ENCODE measurements around the gene ENDOD1.

The ENDOD1 gene

DNA sequence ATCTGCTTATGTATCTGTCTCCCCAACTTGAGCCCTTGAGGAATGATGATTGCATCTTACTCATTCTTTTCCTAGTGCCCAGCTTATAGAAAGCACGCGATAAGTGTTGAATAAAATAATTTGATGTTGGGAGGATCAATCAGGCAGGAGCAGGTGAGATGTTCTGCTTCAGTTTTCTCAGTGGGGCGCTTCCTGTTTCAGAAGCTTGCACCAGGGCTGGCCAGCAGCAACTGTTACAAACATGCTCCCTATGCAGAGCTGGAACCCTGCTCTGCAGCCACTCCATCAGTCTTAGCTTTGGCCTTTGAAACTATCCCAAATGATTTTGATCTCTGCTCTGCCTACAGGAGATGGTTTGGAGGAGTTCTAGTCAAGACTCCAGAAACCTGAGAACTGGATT is 3.9 kb downstream of the ENDOD1 start:
- H3K4me3 ChIP-seq (ENCODE audit: low read depth, low read length), result no peak overlapping the region
- TF ChIP-seq CTCF (IDR thresholded peaks at IDR 0.05; ENCODE audit: low read depth, low read length), result no peak
- H3K36me3 ChIP-seq, result no peaks in the 10 kb centered on the region
- H3K27me3 ChIP-seq (ENCODE audit: insufficient read depth, low read depth, severe bottlenecking), result no peaks in the 10 kb centered on the region
- DNase-seq, result no peak
- H3K9me3 ChIP-seq (ENCODE audit: severe bottlenecking), result no peaks in the 10 kb centered on the region
- H3K27ac ChIP-seq, result no peak overlapping the region

DNA sequence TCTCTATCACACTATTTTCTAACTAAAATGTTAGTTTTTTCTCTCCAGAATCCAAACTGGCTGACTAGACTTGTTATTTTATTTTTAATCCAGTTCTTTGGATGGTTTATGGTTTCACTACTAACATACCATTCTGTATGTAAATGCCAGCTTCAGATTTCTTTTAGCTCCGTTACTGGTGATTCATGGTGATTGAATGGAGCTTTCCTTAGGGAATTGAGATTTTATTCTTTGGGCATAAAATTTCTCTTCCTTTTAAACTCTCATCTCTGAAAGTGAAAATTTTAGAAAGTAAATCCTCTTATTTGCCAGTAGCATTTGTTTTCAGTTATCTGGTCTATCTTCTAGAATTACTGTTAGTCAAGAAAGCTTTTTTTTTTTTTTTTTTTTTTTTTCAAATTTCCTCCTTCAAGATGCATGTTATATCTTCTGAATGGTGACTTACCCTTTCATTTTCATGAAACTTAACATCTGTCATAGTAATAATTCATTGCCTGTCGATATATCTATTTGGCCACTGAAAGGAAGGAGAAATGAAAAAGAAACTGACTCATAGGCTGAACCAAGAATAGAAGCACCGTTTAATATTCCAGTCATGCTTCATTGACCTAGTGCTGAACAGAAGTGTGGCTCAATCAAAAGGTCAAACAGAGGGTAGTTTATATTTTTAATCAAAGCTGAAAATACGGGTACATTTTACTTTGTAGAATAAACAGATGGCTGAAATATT is 6.4 kb downstream of the ENDOD1 start:
- TF ChIP-seq CTCF (IDR thresholded peaks at IDR 0.05; ENCODE audit: low read depth, low read length), result no peak
- no peaks in the 10 kb centered on the region for H3K36me3 ChIP-seq
- H3K4me3 ChIP-seq (ENCODE audit: low read depth, low read length), result no peak overlapping the region
- no peak for DNase-seq
- H3K27ac ChIP-seq, result no peak overlapping the region
- no peaks in the 10 kb centered on the region for H3K9me3 ChIP-seq (ENCODE audit: severe bottlenecking)
- no peaks in the 10 kb centered on the region for H3K27me3 ChIP-seq (ENCODE audit: insufficient read depth, low read depth, severe bottlenecking)

- DNase-seq, result no peak
- Histone ChIP-seq H3K27ac (no peak overlapping the region), H3K36me3 (no peaks in the 10 kb centered on the region), H3K9me3 (ENCODE audit: severe bottlenecking) (no peaks in the 10 kb centered on the region), H3K27me3 (ENCODE audit: insufficient read depth, low read depth, severe bottlenecking) (no peaks in the 10 kb centered on the region), H3K4me3 (ENCODE audit: low read depth, low read length) (no peak overlapping the region)
- TF ChIP-seq CTCF (IDR thresholded peaks at IDR 0.05; ENCODE audit: low read depth, low read length), result no peak
Observed at GRCh38 chr11:95097209-95097608, 7.6 kb downstream of the ENDOD1 start.

GRCh38 chr11:95098826-95099225 is 9.2 kb downstream of the ENDOD1 start:
- no peaks in the 10 kb centered on the region for H3K36me3 ChIP-seq
- no peak for TF ChIP-seq CTCF (IDR thresholded peaks at IDR 0.05; ENCODE audit: low read depth, low read length)

GRCh38 chr11:95100191-95100648 is 10.6 kb downstream of the ENDOD1 start:
- Histone ChIP-seq H3K27ac (no peak overlapping the region), H3K4me3 (ENCODE audit: low read depth, low read length) (no peak overlapping the region), H3K9me3 (ENCODE audit: severe bottlenecking) (no peaks in the 10 kb centered on the region), H3K27me3 (ENCODE audit: insufficient read depth, low read depth, severe bottlenecking) (no peaks in the 10 kb centered on the region), H3K36me3 (no peaks in the 10 kb centered on the region)
- DNase-seq, result no peak
- TF ChIP-seq CTCF (IDR thresholded peaks at IDR 0.05; ENCODE audit: low read depth, low read length), result no peak

More at GRCh38 chr11:95098826-95099225, 9.2 kb downstream of the ENDOD1 start:
- Histone ChIP-seq H3K9me3 (ENCODE audit: severe bottlenecking) (no peaks in the 10 kb centered on the region), H3K4me3 (ENCODE audit: low read depth, low read length) (no peak overlapping the region), H3K27ac (no peak overlapping the region), H3K27me3 (ENCODE audit: insufficient read depth, low read depth, severe bottlenecking) (no peaks in the 10 kb centered on the region)
- no peak for DNase-seq
